Natural killer cell treated with Interleukin-12 subunit alpha and Interleukin-12 subunit beta and Interleukin-15 and Interleukin-18, amount 100 ng/mL, for 72 hours (primary cell): Measurements from ENCODE around the gene S100A8. TPM values are rescaled to one million over a fixed set of nuclear protein-coding genes. Genes with fewer than 3 reads are reported as not detected.

ENCODE experiments used
- ATAC-seq, 2 donors: fragments of 150-1000 bp; cut with Tn5 transposase in 1 of 2; sonication (Bioruptor Pico), chemical (Tn5 transposase) in 1 of 2; 2 replicates each; pipeline ENCODE4 v1.10.0; 2021
- DNase-seq: peaks from one replicate; pipeline ENCODE4 v3.0.0; 2022; ENCODE audit warnings: low spot score
- H3K27ac Mint-ChIP-seq, 2 donors: 1 replicate in 1 of 2; 2 replicates in 1 of 2; pipeline ENCODE4 v1.8.0; 2022; ENCODE audit warnings: mixed read lengths in 2 of 2, mild to moderate bottlenecking in 1 of 2, moderate library complexity in 1 of 2
- H3K27me3 Mint-ChIP-seq, 2 donors: 1 replicate in 1 of 2; 2 replicates in 1 of 2; pipeline ENCODE4 v1.8.0; 2022; ENCODE audit warnings: mixed read lengths in 2 of 2
- H3K36me3 Mint-ChIP-seq: one replicate; pipeline ENCODE4 v1.8.0; 2022; ENCODE audit warnings: mixed read lengths
- H3K4me1 Mint-ChIP-seq, 2 donors: 1 replicate in 1 of 2; 2 replicates in 1 of 2; pipeline ENCODE4 v1.8.0; 2022; ENCODE audit warnings: low read depth in 2 of 2, mixed read lengths in 2 of 2, mild to moderate bottlenecking in 1 of 2
- H3K4me3 Mint-ChIP-seq: one replicate; pipeline ENCODE4 v1.8.0; 2022; ENCODE audit warnings: mixed read lengths
- H3K9me3 Mint-ChIP-seq: 2 replicates; pipeline ENCODE4 v1.8.0; 2022; ENCODE audit warnings: mixed read lengths
- total RNA-seq, 2 donors: library from RNA; stranded (reverse); gene quantifications; one replicate each; pipeline ENCODE4 v1.2.3, GENCODE V29; 2022

Gene S100A8
- total RNA-seq, 2 donors from 2014 or later: 1.8 TPM; not detected in 1

DNA sequence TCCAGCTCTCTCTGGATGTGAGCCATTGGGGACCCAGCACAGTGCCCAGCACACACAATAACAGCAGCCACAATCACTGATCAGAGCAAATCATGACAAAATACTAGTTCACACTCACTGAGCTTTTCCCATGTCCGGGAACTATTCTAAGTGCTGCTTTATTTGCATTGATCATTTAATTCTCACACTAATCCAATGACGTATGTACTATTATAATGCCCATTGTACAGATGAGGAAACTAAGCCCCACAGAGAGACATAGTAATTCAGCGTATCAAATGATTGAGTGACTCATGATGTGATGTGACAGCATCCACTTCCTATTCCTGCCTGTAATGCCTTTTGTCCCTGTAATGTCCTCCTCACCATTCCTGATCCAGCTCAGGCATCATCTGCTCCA lies 1.9 kb upstream of the S100A8 start:
- Mint-ChIP-seq H3K27ac (no peak overlapping the region), H3K36me3 (no peaks in the 10 kb centered on the region), H3K9me3 (no peaks in the 10 kb centered on the region), H3K4me3 (no peak overlapping the region), H3K27me3 (peaks cover 17 to 32% of the 10 kb centered on the region in 2 donors), H3K4me1 (no peaks in the 10 kb centered on the region)
- DNase-seq (no peak), ATAC-seq (no peak)

DNA sequence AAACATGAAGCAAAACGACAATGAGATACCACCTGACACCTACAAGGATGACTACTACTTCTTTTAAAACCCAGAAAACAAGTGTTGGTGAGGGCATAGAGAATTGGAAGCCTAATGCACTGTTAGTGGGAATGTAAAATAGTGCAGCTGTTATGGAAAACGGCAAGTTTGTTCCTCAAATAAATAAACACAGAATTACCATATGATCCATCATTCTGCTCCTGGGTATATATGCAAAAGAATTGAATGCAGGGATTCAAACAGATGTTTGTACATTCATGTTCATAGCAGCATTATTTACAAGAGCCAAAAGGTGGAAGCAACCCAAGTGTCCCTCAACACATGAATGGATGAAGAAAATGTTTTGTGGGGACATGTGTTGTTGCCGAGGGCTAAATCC lies 1.4 kb upstream of the S100A8 start:
- H3K4me1 Mint-ChIP-seq: no peaks in the 10 kb centered on the region
- no peaks in the 10 kb centered on the region for H3K9me3 Mint-ChIP-seq

DNA sequence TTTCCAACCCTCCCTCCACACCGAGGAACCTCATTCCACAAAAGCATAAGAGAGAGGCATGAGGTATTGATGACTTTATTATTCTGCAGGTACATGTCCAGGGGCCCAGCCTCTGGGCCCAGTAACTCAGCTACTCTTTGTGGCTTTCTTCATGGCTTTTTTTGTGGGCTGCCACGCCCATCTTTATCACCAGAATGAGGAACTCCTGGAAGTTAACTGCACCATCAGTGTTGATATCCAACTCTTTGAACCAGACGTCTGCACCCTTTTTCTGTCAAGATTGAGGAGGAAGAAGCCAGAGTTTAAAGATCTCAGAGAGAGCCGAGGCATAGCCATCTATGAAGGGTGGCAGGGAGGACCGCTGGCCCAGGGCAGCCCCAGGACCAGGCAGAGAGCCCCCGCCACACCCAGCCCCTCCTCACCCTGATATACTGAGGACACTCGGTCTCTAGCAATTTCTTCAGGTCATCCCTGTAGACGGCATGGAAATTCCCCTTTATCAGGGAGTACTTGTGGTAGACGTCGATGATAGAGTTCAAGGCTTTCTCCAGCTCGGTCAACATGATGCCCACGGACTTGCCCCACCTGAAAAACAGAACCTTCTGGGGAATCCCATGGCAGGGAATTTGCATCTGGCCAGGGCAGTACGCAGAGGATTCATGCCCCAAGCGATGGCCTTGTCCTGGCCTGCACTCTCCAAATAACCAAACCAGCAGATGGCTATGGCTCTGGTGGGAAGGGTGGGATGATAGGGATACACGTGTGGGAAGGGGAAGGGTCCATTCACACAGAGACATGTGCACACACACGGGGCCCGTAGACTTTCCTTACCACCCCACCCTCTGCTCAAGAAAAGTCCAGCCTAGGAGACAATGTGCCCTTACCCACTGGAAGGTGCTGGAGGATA lies 647 bp downstream of the S100A8 start:
- Mint-ChIP-seq H3K4me1 (peaks cover 3 to 8% of the 10 kb centered on the region in 2 donors), H3K27ac (peak overlapping the region in 1 of 2 donors; percentile 60), H3K27me3 (peaks cover 22 to 28% of the 10 kb centered on the region in 2 donors), H3K4me3 (no peak overlapping the region), H3K36me3 (no peaks in the 10 kb centered on the region), H3K9me3 (no peaks in the 10 kb centered on the region)
- ATAC-seq (no peak), DNase-seq (no peak)

More for the DNA sequence above, 1.4 kb upstream of the S100A8 start:
- ATAC-seq (no peak), DNase-seq (no peak)
- no peak overlapping the region for H3K4me3 Mint-ChIP-seq
- H3K27ac Mint-ChIP-seq: no peak overlapping the region
- peaks cover 19 to 35% of the 10 kb centered on the region in 2 donors for H3K27me3 Mint-ChIP-seq
- no peaks in the 10 kb centered on the region for H3K36me3 Mint-ChIP-seq

DNA sequence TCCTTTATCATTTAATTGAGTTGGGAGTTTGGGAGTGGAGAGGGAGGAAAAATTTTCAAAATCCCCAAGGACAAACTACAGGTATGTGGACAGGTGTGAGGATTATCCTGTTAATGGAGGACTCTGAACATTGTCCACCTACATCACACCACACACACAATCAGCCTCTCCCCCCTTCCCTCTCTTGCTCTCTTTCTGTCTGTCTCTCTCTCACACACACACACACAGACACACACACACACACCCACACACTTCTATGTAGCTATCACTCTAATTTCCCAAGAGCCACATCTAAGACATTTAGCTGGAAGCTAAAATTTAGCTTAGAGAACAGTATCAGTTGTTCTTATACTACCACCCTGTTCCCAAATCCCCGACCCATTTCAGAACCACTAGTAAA lies 1.5 kb downstream of the S100A8 start:
- H3K9me3 Mint-ChIP-seq: no peaks in the 10 kb centered on the region
- H3K4me1 Mint-ChIP-seq: peaks cover 3 to 8% of the 10 kb centered on the region in 2 donors
- H3K27ac Mint-ChIP-seq: no peak overlapping the region
- ATAC-seq: no peak
- no peak overlapping the region for H3K4me3 Mint-ChIP-seq
- H3K36me3 Mint-ChIP-seq: no peaks in the 10 kb centered on the region
- H3K27me3 Mint-ChIP-seq: peaks cover 22 to 28% of the 10 kb centered on the region in 2 donors
- no peak for DNase-seq

DNA sequence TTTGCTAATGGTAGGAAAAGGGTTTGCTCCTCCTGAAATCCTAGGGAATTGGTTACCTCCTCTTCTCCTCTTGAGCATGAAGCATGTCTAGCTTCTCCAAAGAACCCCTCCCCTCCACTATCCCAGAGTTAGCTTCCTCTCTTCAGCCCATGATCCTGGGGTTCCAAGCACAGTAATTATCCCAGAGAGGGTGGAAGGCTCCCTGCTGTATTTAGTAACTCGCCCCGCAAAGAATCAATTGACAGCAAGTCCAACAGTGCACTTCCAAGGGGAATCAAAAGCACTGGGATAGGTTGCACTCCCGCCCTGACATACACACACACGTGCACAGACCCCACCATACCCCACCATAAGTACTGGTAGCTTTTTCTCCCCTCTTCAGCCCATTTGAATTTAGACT lies 3.1 kb downstream of the S100A8 start:
- Mint-ChIP-seq H3K9me3 (no peaks in the 10 kb centered on the region), H3K4me1 (peaks cover 3 to 8% of the 10 kb centered on the region in 2 donors), H3K27ac (no peak overlapping the region), H3K36me3 (no peaks in the 10 kb centered on the region), H3K4me3 (no peak overlapping the region), H3K27me3 (peaks cover 24 to 28% of the 10 kb centered on the region in 2 donors)
- no peak for DNase-seq
- no peak for ATAC-seq

DNA sequence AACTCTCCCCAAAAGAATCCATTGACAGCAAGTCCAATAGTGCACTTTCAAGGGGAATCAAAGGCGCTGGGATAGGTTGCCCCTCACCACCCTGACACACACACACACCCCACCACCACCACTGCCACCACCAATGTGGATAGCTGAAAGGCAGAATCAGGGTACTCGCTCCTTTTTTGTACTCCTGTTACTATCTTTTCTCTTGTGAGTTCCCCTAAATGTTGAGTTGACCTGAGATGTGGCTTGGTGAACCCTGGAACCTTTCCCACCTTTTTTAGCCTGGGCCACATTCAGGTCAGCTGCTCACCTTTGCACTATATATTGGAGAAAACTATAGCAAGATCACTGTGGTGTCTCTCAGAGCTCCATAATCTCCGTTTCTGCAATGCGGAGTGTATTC lies 3.9 kb downstream of the S100A8 start:
- H3K4me3 Mint-ChIP-seq: no peak overlapping the region
- H3K36me3 Mint-ChIP-seq: peaks cover 2% of the 10 kb centered on the region
- H3K27me3 Mint-ChIP-seq: peaks cover 29 to 36% of the 10 kb centered on the region in 2 donors
- H3K27ac Mint-ChIP-seq: no peak overlapping the region
- no peak for DNase-seq
- peaks cover 3 to 8% of the 10 kb centered on the region in 2 donors for H3K4me1 Mint-ChIP-seq
- H3K9me3 Mint-ChIP-seq: no peaks in the 10 kb centered on the region
- peak in 1 of 2 donors; percentile 15 for ATAC-seq

DNA sequence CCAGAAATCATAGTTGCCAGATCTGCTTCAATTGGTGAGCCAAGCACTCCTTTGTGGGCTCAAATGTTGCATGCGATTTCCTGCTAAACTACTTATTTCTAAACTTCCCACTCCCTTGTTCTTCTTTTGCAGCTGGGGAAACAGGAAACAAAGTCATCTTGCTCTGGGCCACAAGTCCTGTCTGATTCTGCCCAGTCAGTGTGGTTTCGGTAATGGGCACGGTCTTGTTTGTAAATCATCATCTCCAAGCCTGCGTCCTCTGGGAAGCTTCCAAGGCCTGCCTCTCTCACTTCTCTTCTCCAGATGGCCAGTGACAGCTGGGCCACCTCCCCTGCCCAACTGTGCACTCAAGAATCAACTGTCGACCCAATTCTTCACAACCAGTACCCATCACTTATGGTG lies 4.4 kb downstream of the S100A8 start:
- DNase-seq (no peak), ATAC-seq (peak in 1 of 2 donors; percentile 57)
- peaks cover 3 to 8% of the 10 kb centered on the region in 2 donors for H3K4me1 Mint-ChIP-seq
- no peak overlapping the region for H3K4me3 Mint-ChIP-seq
- peaks cover 7% of the 10 kb centered on the region for H3K36me3 Mint-ChIP-seq
- no peak overlapping the region for H3K27ac Mint-ChIP-seq
- H3K27me3 Mint-ChIP-seq: peaks cover 30 to 41% of the 10 kb centered on the region in 2 donors
- H3K9me3 Mint-ChIP-seq: no peaks in the 10 kb centered on the region

DNA sequence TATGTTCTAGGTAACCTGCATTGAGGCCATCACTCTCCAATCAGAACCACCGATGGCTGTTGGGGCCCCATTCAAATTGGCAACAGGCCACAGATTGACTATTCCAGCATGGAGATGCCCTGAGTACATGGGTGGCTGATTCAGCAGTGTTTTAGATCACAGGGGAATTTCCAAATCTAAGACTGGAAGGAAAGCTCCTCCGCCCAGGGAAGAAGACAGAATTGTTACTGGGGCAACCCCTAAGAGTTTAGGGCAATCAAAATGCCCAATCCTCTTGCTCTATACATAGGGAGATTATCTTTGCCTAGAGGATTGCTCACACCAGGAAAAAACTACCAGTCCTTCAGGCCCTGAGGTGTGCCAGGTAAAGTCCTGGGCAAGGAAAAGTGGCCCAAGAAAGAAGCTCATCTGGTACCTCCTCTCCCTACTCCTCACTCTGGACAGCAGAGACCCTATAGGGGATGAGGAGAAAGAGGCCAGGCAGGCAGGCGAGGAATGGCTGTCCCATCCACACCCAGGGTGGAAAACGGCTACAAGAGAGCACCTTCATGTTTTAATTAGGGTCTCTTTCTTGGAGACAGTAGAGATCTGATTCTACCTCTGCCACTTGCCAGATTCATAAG lies 5.8 kb downstream of the S100A8 start:
- H3K4me3 Mint-ChIP-seq: no peak overlapping the region
- DNase-seq (no peak), ATAC-seq (no peak)
- H3K9me3 Mint-ChIP-seq: no peaks in the 10 kb centered on the region
- peaks cover 14% of the 10 kb centered on the region for H3K36me3 Mint-ChIP-seq
- H3K27me3 Mint-ChIP-seq: peaks cover 31 to 48% of the 10 kb centered on the region in 2 donors
- H3K4me1 Mint-ChIP-seq: peaks cover 3 to 8% of the 10 kb centered on the region in 2 donors
- no peak overlapping the region for H3K27ac Mint-ChIP-seq

DNA sequence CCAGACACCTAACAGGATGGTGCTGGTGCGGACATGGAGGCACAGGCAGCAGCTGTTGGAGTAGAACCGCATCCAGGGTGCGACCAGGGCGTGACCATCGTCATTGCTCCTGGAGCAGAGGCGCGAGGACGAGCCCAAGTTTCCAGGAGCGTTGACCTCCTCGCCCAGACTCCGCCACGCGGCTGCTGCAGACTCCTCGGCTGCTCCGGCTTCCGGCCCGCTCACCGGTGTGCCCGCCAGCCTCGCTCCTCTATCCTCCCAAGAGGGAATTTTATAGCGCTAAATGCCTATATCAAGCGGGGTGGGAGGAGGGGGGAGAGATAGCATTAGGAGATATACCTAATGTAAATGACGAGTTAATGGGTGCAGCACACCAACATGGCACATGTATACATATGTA lies 10.2 kb downstream of the S100A8 start:
- no peaks in the 10 kb centered on the region for H3K9me3 Mint-ChIP-seq
- no peak for DNase-seq
- no peak for ATAC-seq
- no peaks in the 10 kb centered on the region for H3K4me1 Mint-ChIP-seq
- H3K4me3 Mint-ChIP-seq: no peak overlapping the region
- H3K27me3 Mint-ChIP-seq: peaks cover 27 to 52% of the 10 kb centered on the region in 2 donors
- no peak overlapping the region for H3K27ac Mint-ChIP-seq
- peaks cover 14% of the 10 kb centered on the region for H3K36me3 Mint-ChIP-seq

DNA sequence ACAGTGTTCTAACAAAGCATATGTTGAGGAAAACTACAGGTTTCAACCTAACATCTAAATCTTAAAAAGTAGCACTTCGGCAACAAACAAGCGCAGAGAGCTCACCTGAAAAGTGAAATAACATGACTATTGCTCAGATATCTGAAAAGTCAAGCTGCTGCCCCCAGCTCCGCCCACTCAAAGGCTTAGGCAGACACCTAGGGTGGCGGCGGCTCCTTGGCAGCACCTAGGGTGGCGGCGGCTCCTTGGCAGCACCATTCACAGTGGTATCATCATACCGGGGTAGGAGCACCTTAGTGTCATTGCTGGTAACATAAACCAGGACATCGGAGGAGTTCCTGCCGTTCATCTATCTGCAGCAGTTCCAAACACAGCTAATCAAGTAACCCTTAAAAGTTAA lies 11.3 kb downstream of the S100A8 start:
- Mint-ChIP-seq H3K4me1 (no peaks in the 10 kb centered on the region), H3K27me3 (peaks cover 28 to 52% of the 10 kb centered on the region in 2 donors), H3K4me3 (no peak overlapping the region), H3K27ac (no peak overlapping the region), H3K36me3 (peaks cover 14% of the 10 kb centered on the region), H3K9me3 (no peaks in the 10 kb centered on the region)
- DNase-seq: no peak
- ATAC-seq: no peak

DNA sequence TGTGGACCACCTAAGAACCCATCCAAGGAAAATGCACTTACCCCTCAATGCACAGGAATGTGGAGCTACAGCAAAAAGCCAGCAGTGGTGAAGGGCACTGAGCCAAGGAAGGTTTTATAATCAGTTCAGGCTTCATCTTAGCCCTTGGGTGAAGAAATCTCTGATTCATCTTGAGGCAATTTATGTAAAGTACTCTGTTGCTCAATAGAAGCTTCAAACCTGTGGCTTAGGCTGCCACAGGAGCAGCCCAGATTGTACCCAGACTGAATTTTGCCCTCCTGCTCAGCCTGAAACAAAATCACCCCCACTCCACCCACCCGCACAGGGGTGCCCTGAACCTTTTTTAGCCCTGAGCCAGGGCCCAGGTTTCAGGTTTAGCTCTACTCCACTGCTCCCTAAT lies 15.4 kb downstream of the S100A8 start, which contains the start of gene S100A12:
Gene S100A12 (minus strand): TSS at position 111 of the 400 bp plus-strand sequence. CDS start 1,029 bp downstream, outside the sequence.
- no peaks in the 10 kb centered on the region for H3K36me3 Mint-ChIP-seq
- no peak within 1 kb of the TSS for H3K4me3 Mint-ChIP-seq
- DNase-seq: no peak
- no peak within 1 kb of the TSS for H3K27ac Mint-ChIP-seq
- H3K9me3 Mint-ChIP-seq: no peaks in the 10 kb centered on the region
- peaks cover 17 to 38% of the 10 kb centered on the region in 2 donors for H3K27me3 Mint-ChIP-seq
- ATAC-seq: peak; percentile 43 to 61
- no peaks in the 10 kb centered on the region for H3K4me1 Mint-ChIP-seq

DNA sequence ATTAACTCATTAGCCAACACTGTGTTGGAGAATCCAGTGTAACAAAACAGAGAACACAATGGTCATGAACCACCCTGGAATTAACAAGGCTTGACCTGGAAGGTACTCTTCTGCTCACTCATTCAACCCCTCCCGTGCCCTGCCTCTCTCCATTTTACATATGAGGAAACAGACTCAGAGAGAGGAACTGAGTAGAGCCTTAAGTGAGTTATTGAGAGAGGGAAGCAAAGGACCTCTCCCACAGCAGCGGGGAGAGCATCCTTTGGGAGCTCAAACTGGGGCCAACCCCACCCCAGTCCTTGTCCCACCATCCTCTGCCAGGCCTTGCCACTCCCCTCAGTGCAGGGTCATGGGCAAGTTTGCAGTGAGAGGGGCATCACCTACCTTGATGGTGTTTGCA lies 16.8 kb downstream of the S100A8 start:
- DNase-seq: no peak
- Mint-ChIP-seq H3K9me3 (no peaks in the 10 kb centered on the region), H3K4me3 (no peak overlapping the region), H3K27me3 (peaks cover 23 to 47% of the 10 kb centered on the region in 2 donors), H3K27ac (no peak overlapping the region), H3K36me3 (no peaks in the 10 kb centered on the region), H3K4me1 (no peaks in the 10 kb centered on the region)
- ATAC-seq: peak in 1 of 2 donors; percentile 36

DNA sequence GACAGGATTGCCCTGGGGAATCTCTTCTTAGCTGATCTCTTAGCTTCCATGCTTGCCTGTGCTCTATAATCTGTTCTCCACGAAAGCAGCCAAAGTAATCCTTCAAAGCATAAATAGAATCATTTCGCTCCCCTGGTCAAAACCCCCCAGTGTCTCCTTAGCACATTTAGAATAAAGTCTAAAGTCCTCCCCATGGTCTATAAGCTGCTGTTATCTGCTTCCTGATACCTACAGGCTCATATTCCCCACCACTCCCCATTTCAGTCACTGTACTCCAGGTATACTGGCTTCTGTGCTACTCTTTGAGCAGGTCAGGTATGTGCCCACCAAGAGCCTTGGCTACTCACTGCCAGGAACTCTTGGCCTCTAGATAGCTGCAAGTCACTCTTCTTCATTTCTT lies 18.3 kb downstream of the S100A8 start:
- no peaks in the 10 kb centered on the region for H3K4me1 Mint-ChIP-seq
- peaks cover 18 to 38% of the 10 kb centered on the region in 2 donors for H3K27me3 Mint-ChIP-seq
- H3K27ac Mint-ChIP-seq: no peak overlapping the region
- ATAC-seq (no peak), DNase-seq (no peak)
- no peaks in the 10 kb centered on the region for H3K9me3 Mint-ChIP-seq
- no peak overlapping the region for H3K4me3 Mint-ChIP-seq
- no peaks in the 10 kb centered on the region for H3K36me3 Mint-ChIP-seq

DNA sequence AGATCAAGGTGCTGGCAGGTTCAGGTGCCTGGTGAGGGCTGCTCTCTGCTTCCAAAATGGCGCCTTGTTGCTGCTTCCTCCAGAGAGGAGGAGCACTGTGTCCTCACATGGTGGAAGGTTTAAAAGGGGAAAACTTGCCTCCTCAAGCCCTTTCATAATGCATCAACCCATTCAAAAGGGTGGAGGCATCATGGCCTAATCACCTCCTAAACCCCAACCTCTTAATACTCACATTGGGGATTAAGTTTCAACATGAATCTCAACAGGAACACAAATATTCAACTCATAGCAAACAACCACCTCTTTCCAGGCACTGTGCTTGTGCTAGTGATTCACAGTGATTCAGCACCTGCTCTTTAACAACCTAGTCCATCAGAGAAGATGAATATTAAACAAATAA lies 19.6 kb downstream of the S100A8 start:
- H3K4me1 Mint-ChIP-seq: no peaks in the 10 kb centered on the region
- no peak overlapping the region for H3K4me3 Mint-ChIP-seq
- H3K36me3 Mint-ChIP-seq: no peaks in the 10 kb centered on the region
- H3K9me3 Mint-ChIP-seq: no peaks in the 10 kb centered on the region
- ATAC-seq (no peak), DNase-seq (no peak)
- H3K27ac Mint-ChIP-seq: no peak overlapping the region
- H3K27me3 Mint-ChIP-seq: peaks cover 11 to 32% of the 10 kb centered on the region in 2 donors
